H1 (cell line): ENCODE results near the gene ICAM3. TPM values are rescaled to one million over a fixed set of nuclear protein-coding genes. Genes with fewer than 3 reads are reported as not detected.

Experiments used
- CTCF ChIA-PET: fragments of 300-600 bp; sonication (Branson Sonifier 250); formaldehyde crosslinking; loops from one replicate; lab custom pipeline; 2021; ENCODE audit not compliant: partially characterized antibody; lab: Charles Lee
- POLR2A ChIA-PET: fragments of 300-600 bp; sonication (Branson Sonifier 250); formaldehyde crosslinking; loops from one replicate; lab custom pipeline; 2021; ENCODE audit warnings: inconsistent platforms; ENCODE audit not compliant: partially characterized antibody; lab: Charles Lee
- DNase-seq, 2 experiments: peaks; one replicate each; pipeline versions ENCODE4 v3.0.0 to v3.0.0-alpha.2; 2010 to 2022; ENCODE audit warnings: low spot score in 2 of 2, low read depth in 1 of 2, mixed read lengths in 1 of 2
- FAIRE-seq: peaks from 2 replicates; lab custom pipeline; 2011; peaks lifted over from hg19 to GRCh38; lab: Jason Lieb, UNC
- H2AFZ ChIP-seq: 2 replicates; pipeline ENCODE4 v1.8.1; 2012; ENCODE audit warnings: low read length, inconsistent platforms
- H2AK5ac ChIP-seq: 2 replicates; pipeline ENCODE4 v1.6.1; 2013; ENCODE audit warnings: low read depth, low read length
- H2BK120ac ChIP-seq: replicated peaks from 2 replicates; pipeline ENCODE3; 2013; ENCODE audit warnings: low read depth, low read length, inconsistent platforms
- H2BK12ac ChIP-seq: 2 replicates; pipeline ENCODE4 v1.6.1; 2013; ENCODE audit warnings: low read depth, low read length
- H2BK15ac ChIP-seq: 2 replicates; pipeline ENCODE4 v1.6.1; 2013; ENCODE audit warnings: low read length
- H2BK20ac ChIP-seq: 2 replicates; pipeline ENCODE4 v1.6.1; 2013; ENCODE audit warnings: low read length
- H2BK5ac ChIP-seq: 2 replicates; pipeline ENCODE4 v1.6.1; 2013; ENCODE audit warnings: low read depth, low read length
- H3K14ac ChIP-seq: 2 replicates; pipeline ENCODE4 v1.6.1; 2013; ENCODE audit warnings: inconsistent platforms; ENCODE audit not compliant: insufficient read length
- H3K18ac ChIP-seq: 2 replicates; pipeline ENCODE4 v1.6.1; 2013; ENCODE audit warnings: low read length; ENCODE audit errors: extremely low read depth
- H3K23ac ChIP-seq: 2 replicates; pipeline ENCODE4 v1.6.1; 2013; ENCODE audit warnings: inconsistent platforms; ENCODE audit not compliant: insufficient read length
- H3K23me2 ChIP-seq: 2 replicates; pipeline ENCODE4 v1.6.1; 2013; ENCODE audit warnings: low read depth, low read length
- H3K27ac ChIP-seq: 2 replicates; pipeline ENCODE4 v1.6.1; 2011; ENCODE audit warnings: low read depth, low read length, inconsistent platforms
- H3K27me3 ChIP-seq, 4 experiments: replicated peaks in 1 of 4; 1 replicate in 1 of 4; 2 replicates in 3 of 4; pipeline versions ENCODE4 v1.6.1 to v1.8.1; 2011 to 2013; ENCODE audit warnings: low read length in 3 of 4, mild to moderate bottlenecking in 3 of 4, inconsistent platforms in 2 of 4, mixed read lengths in 2 of 4, moderate library complexity in 1 of 4; ENCODE audit not compliant: control insufficient read depth in 3 of 4, insufficient read depth in 3 of 4; ENCODE audit errors: extremely low read depth in 1 of 4
- H3K36me3 ChIP-seq, 4 experiments: 2 replicates each; pipeline versions ENCODE4 v1.6.1 to v1.8.1; 2011 to 2013; ENCODE audit warnings: mild to moderate bottlenecking in 4 of 4, low read length in 3 of 4, moderate library complexity in 2 of 4, control low read depth in 1 of 4, inconsistent platforms in 1 of 4; ENCODE audit not compliant: insufficient read depth in 4 of 4, control insufficient read depth in 2 of 4
- H3K4ac ChIP-seq: replicated peaks from 2 replicates; pipeline ENCODE3; 2013; ENCODE audit warnings: low read length, low read depth, mixed read lengths, inconsistent platforms; ENCODE audit not compliant: insufficient read length
- H3K4me1 ChIP-seq, 4 experiments: replicated peaks in 1 of 4; 1 replicate in 1 of 4; 2 replicates in 3 of 4; pipeline versions ENCODE4 v1.6.1 to v1.8.1; 2011 to 2013; ENCODE audit warnings: low read length in 3 of 4, inconsistent platforms in 2 of 4, mixed read lengths in 1 of 4; ENCODE audit not compliant: insufficient read depth in 4 of 4, control insufficient read depth in 3 of 4
- H3K4me2 ChIP-seq, 2 experiments: 2 replicates each; pipeline versions ENCODE4 v1.6.1 to v1.8.1; 2011 to 2013; ENCODE audit warnings: low read depth in 2 of 2, low read length in 2 of 2, control low read depth in 1 of 2, inconsistent platforms in 1 of 2, mild to moderate bottlenecking in 1 of 2; ENCODE audit not compliant: insufficient read depth in 1 of 2
- H3K4me3 ChIP-seq, 4 experiments: fragments of 200-600, 300-600 bp in 1 of 4; sonication (generic), shearing (Covaris generic), sonication (Bioruptor Twin) in 1 of 4; 2 replicates each; pipeline versions ENCODE4 v1.5.1 to v1.8.1; 2011 to 2016; ENCODE audit warnings: low read length in 4 of 4, low read depth in 3 of 4, control low read depth in 2 of 4, inconsistent platforms in 2 of 4, mild to moderate bottlenecking in 2 of 4, mixed read lengths in 1 of 4, moderate library complexity in 1 of 4; ENCODE audit not compliant: insufficient read depth in 2 of 4; ENCODE audit errors: extremely low read depth in 1 of 4
- H3K56ac ChIP-seq: replicated peaks from 2 replicates; pipeline ENCODE3; 2013; ENCODE audit warnings: low read depth, mild to moderate bottlenecking, mixed read lengths, low read length, inconsistent platforms; ENCODE audit not compliant: insufficient read length
- H3K79me1 ChIP-seq: 2 replicates; pipeline ENCODE4 v1.6.1; 2013; ENCODE audit warnings: low read depth, low read length, control low read depth
- H3K79me2 ChIP-seq, 2 experiments: 2 replicates each; pipeline versions ENCODE4 v1.6.1 to v1.8.1; 2012 to 2013; ENCODE audit warnings: low read length in 2 of 2, mild to moderate bottlenecking in 2 of 2, inconsistent platforms in 1 of 2; ENCODE audit not compliant: insufficient read depth in 2 of 2, control insufficient read depth in 1 of 2
- H3K9ac ChIP-seq, 4 experiments: replicated peaks in 1 of 4; 1 replicate in 1 of 4; 2 replicates in 3 of 4; pipeline versions ENCODE4 v1.6.1 to v1.8.1; 2011 to 2013; ENCODE audit warnings: low read depth in 3 of 4, low read length in 3 of 4, control low read depth in 2 of 4, mild to moderate bottlenecking in 2 of 4, moderate library complexity in 2 of 4, inconsistent platforms in 1 of 4; ENCODE audit errors: extremely low read depth in 1 of 4
- H3K9me3 ChIP-seq, 2 experiments: 2 replicates each; pipeline versions ENCODE4 v1.6.1 to v1.8.1; 2012 to 2013; ENCODE audit warnings: mild to moderate bottlenecking in 2 of 2, moderate library complexity in 2 of 2, control low read depth in 1 of 2, inconsistent platforms in 1 of 2, low read depth in 1 of 2, low read length in 1 of 2, mixed read lengths in 1 of 2; ENCODE audit not compliant: insufficient read depth in 2 of 2
- H4K20me1 ChIP-seq, 2 experiments: replicated peaks in 1 of 2; 2 replicates each; pipeline versions ENCODE3 to v1.8.1; 2011 to 2013; ENCODE audit warnings: inconsistent platforms in 2 of 2, low read length in 2 of 2, mild to moderate bottlenecking in 1 of 2; ENCODE audit not compliant: insufficient read depth in 2 of 2, control insufficient read depth in 1 of 2
- H4K5ac ChIP-seq: 2 replicates; pipeline ENCODE4 v1.6.1; 2013; ENCODE audit warnings: low read length, low read depth, mixed read lengths, inconsistent platforms; ENCODE audit not compliant: insufficient read length
- H4K8ac ChIP-seq: 2 replicates; pipeline ENCODE4 v1.8.0; 2013; ENCODE audit warnings: mild to moderate bottlenecking, moderate library complexity, low read length, inconsistent platforms; ENCODE audit not compliant: insufficient read depth; ENCODE audit errors: extremely low read depth
- H4K91ac ChIP-seq: replicated peaks from 2 replicates; pipeline ENCODE3; 2013; ENCODE audit warnings: low read length, mixed read lengths, inconsistent platforms; ENCODE audit not compliant: insufficient read length
- ATF3 ChIP-seq: IDR thresholded peaks from 2 replicates; pipeline ENCODE4 v1.6.1; 2011; ENCODE audit warnings: low read depth, mild to moderate bottlenecking, low read length; ENCODE audit not compliant: insufficient read depth
- BCL11A ChIP-seq, 2 experiments: IDR thresholded peaks; one replicate each; pipeline ENCODE4 v1.6.1; 2011; ENCODE audit warnings: low read depth in 2 of 2, low read length in 2 of 2, mild to moderate bottlenecking in 2 of 2
- CBX8 ChIP-seq: fragments of 300-800, 300-1000 bp; sonication (generic); IDR thresholded peaks from 2 replicates; pipeline ENCODE4 v1.7.1; 2016; ENCODE audit warnings: low read depth, low read length, borderline replicate concordance
- GABPA ChIP-seq: IDR thresholded peaks from 2 replicates; pipeline ENCODE4 v1.6.1; 2011; ENCODE audit warnings: mild to moderate bottlenecking, low read length, moderate library complexity, borderline replicate concordance; ENCODE audit not compliant: insufficient read depth
- MAFK ChIP-seq: IDR thresholded peaks from 2 replicates; pipeline ENCODE4 v1.6.1; 2012; ENCODE audit warnings: low read depth, mild to moderate bottlenecking, improper control_type of control experiment, low read length
- NANOG ChIP-seq: IDR thresholded peaks from 2 replicates; pipeline ENCODE4 v1.6.1; 2011; ENCODE audit warnings: low read length, low read depth, mild to moderate bottlenecking, inconsistent platforms; ENCODE audit not compliant: insufficient read depth, poor library complexity, severe bottlenecking
- SUZ12 ChIP-seq: fragments of 200-600 bp; sonication (generic); IDR thresholded peaks from 2 replicates; pipeline ENCODE4 v1.6.1; 2012; ENCODE audit warnings: mild to moderate bottlenecking, inconsistent platforms, low read length, moderate library complexity, mixed read lengths
- TCF12 ChIP-seq: IDR thresholded peaks from 2 replicates; pipeline ENCODE4 v1.6.1; 2011; ENCODE audit warnings: low read depth, mild to moderate bottlenecking, low read length
- WGBS, 2 experiments: shearing (Covaris generic) in 1 of 2; methylation state at CpG; one replicate each; pipeline versions ENCODE4 v1.1.6 to v1.1.7; 2013 to 2015; ENCODE audit warnings: low lambda C conversion rate in 2 of 2, mixed read lengths in 2 of 2, inconsistent platforms in 1 of 2, low coverage in 1 of 2, missing lambda C conversion rate in 1 of 2; ENCODE audit not compliant: insufficient replicate concordance in 2 of 2, insufficient coverage in 1 of 2, insufficient read length in 1 of 2; ENCODE audit errors: extremely low coverage in 1 of 2, missing lambda C conversion rate in 1 of 2; 5-methylcytosine and 5-hydroxymethylcytosine counted together
- long read RNA-seq, 2 experiments: library from RNA in 1 of 2; library from capped mRNA in 1 of 2; stranded (forward); transcript quantifications; one replicate each; pipeline ENCODE4 v2.0.0, GENCODE V29; 2021; ENCODE audit warnings: inconsistent platforms in 1 of 2
- polyA minus RNA-seq, 3 experiments: library from RNA; depleted of rRNA, polyadenylated mRNA; stranded (reverse); fragments of >200 nt; gene quantifications; 1 replicate in 2 of 3; 2 replicates in 1 of 3; pipeline ENCODE4 v1.2.3, GENCODE V29; 2011
- polyA plus RNA-seq, 7 experiments: library from polyadenylated mRNA; depleted of rRNA in 3 of 7; stranded (reverse) in 5 of 7; unstranded in 2 of 7; fragments of >200 nt in 5 of 7; fragments of 200-250 nt in 2 of 7; gene quantifications; 1 replicate in 5 of 7; 2 replicates in 1 of 7; 4 replicates in 1 of 7; pipeline versions ENCODE4 v1.2.1 to v1.2.3, GENCODE V29; 2011 to 2013; ENCODE audit warnings: missing spikeins in 2 of 7, mixed read lengths in 2 of 7
- total RNA-seq: library from RNA; stranded (reverse); fragmentation: NEBNext Ultra II Directional; extraction: Animal tissue kit (Norgen Biotek cat#: 25700); gene quantifications from 2 replicates; pipeline ENCODE4 v1.2.1, GENCODE V29; 2021

ICAM3 gene
- total RNA-seq: 16.5 TPM in 2 replicates
- 15.4 and 18.9 TPM in 2 replicates for polyA plus RNA-seq (2011; rRNA removed)
- 16.2 TPM for polyA plus RNA-seq (2011; cell fraction: cytosol; rRNA removed)
- 23.9 TPM for polyA plus RNA-seq (2011; cell fraction: nucleus; rRNA removed)
- polyA plus RNA-seq (2012, experiment 1 of 2): 14.6 to 21.6 TPM (median 18.4 TPM) in 4 replicates
- 13.2 TPM for polyA plus RNA-seq (2012, experiment 2 of 2)
- polyA plus RNA-seq (2013, experiment 1 of 2): 23.1 TPM
- polyA plus RNA-seq (2013, experiment 2 of 2): 22.4 TPM
- polyA minus RNA-seq (2011; rRNA and poly(A)+ RNA removed): 10.1 and 11.3 TPM in 2 replicates
- 11.5 TPM for polyA minus RNA-seq (2011; cell fraction: cytosol; rRNA and poly(A)+ RNA removed)
- polyA minus RNA-seq (2011; cell fraction: nucleus; rRNA and poly(A)+ RNA removed): 5.6 TPM
- long read RNA-seq, experiment 1, partial matches to known transcripts: 6 of 12 reads
- long read RNA-seq, experiment 1, other reads (novel, unspliced or antisense): 2 of 12 reads
- long read RNA-seq, experiment 2, partial matches to known transcripts: 15 of 20 reads
- long read RNA-seq, experiment 2, other reads (novel, unspliced or antisense): 1 of 20 reads

GRCh38 chr19:10339380-10339960, at the start of gene ICAM3:
ICAM3 (minus strand) TSS chr19:10339624; CDS start chr19:10339614, 10 bp downstream.
- POLR2A ChIA-PET: interaction anchor here (1.4 kb wide), 1 partner anchor 10 kb away, joined by 3 read pairs; no protein-coding TSS in a partner anchor
- no peak for TF ChIP-seq GABPA
- no peak for TF ChIP-seq SUZ12
- TF ChIP-seq CBX8: no peak
- TF ChIP-seq MAFK: no peak
- no peak for TF ChIP-seq TCF12
- TF ChIP-seq NANOG: no peak
- TF ChIP-seq ATF3: no peak
- TF ChIP-seq BCL11A (IDR thresholded peaks at IDR 0.05; ENCODE audit: low read depth in 2 of 2, low read length in 2 of 2): no peak

More at GRCh38 chr19:10339380-10339960, at the start of gene ICAM3:
- Histone ChIP-seq H3K4me1 (peaks cover 0 to 11% (median 6%) of the 10 kb centered on the region in 4 experiments; a peak in 6 of 7 replicates), H2BK20ac (peak within 1 kb of the TSS; percentile 49; the same call in 1 of the 2 replicates), H3K18ac (peak within 1 kb of the TSS; percentile 75; the same call in 1 of the 2 replicates), H2BK15ac (peak within 1 kb of the TSS; percentile 89; the same call in 1 of the 2 replicates), H3K27ac (no peak within 1 kb of the TSS), H4K91ac (peak within 1 kb of the TSS; percentile 65), H3K23ac (no peak within 1 kb of the TSS), H3K4me2 (peak within 1 kb of the TSS in 1 of 2 experiments; percentile 15; a peak in 1 of 4 replicates), H3K36me3 (no peaks in the 10 kb centered on the region; a peak in 1 of 8 replicates), H4K20me1 (no peaks in the 10 kb centered on the region), H3K9ac (no peak within 1 kb of the TSS), H3K56ac (no peak within 1 kb of the TSS), H3K79me2 (no peaks in the 10 kb centered on the region), H3K14ac (no peak within 1 kb of the TSS), H2BK12ac (peak within 1 kb of the TSS; percentile 92; the same call in 1 of the 2 replicates), H3K9me3 (no peaks in the 10 kb centered on the region), H3K23me2 (peaks cover 4% of the 10 kb centered on the region), H4K5ac (no peak within 1 kb of the TSS), H4K8ac (no peak within 1 kb of the TSS; the same call in 1 of the 2 replicates), H3K79me1 (no peaks in the 10 kb centered on the region; the same call in 1 of the 2 replicates), H2BK120ac (peak within 1 kb of the TSS; percentile 84), H2AK5ac (peak within 1 kb of the TSS; percentile 60; the same call in 1 of the 2 replicates), H3K27me3 (peaks cover 0 to 3% (median 0%) of the 10 kb centered on the region in 4 experiments; a peak in 2 of 7 replicates), H2AFZ (peak within 1 kb of the TSS; percentile 69), H3K4ac (peak within 1 kb of the TSS; percentile 22), H3K4me3 (no peak within 1 kb of the TSS), H2BK5ac (peak within 1 kb of the TSS; percentile 74; the same call in 1 of the 2 replicates)
- CTCF ChIA-PET: interaction anchor here (1.5 to 2.3 kb wide), 2 partner anchors 50 to 80 kb away, joined by 4 to 9 read pairs; no protein-coding TSS in a partner anchor
- no peak for FAIRE-seq
- WGBS, 2 experiments: 59% methylated on average over 14 of the region's 14 CpGs; no CpG with 5 or more reads in 1 of the 2 experiments
- peak in 1 of 2 experiments; percentile 64 for DNase-seq
